Effector CD8-positive, alpha-beta T cell (primary cell): ENCODE data around the gene DYNC1H1.

Experiments
- DNase-seq: peaks from one replicate; lab custom pipeline; 2025; lab: John Stamatoyannopoulos, UW

Gene DYNC1H1

GRCh38 chr14:102037686-102038085 is 73.3 kb downstream of the DYNC1H1 start:
- DNase-seq: no peak

- DNase-seq: no peak
Observed at GRCh38 chr14:102039157-102039556, 74.8 kb downstream of the DYNC1H1 start.

GRCh38 chr14:102040153-102040552 is 75.8 kb downstream of the DYNC1H1 start:
- no peak for DNase-seq

GRCh38 chr14:102042699-102043098 is 78.3 kb downstream of the DYNC1H1 start:
- no peak for DNase-seq

GRCh38 chr14:102043251-102044025 is 79.1 kb downstream of the DYNC1H1 start:
- DNase-seq: no peak

GRCh38 chr14:102044566-102044965 is 80.2 kb downstream of the DYNC1H1 start:
- no peak for DNase-seq

- DNase-seq: no peak
Observed at GRCh38 chr14:102046337-102047278, 82.2 kb downstream of the DYNC1H1 start.

- no peak for DNase-seq
Observed at GRCh38 chr14:102047808-102048540, 83.6 kb downstream of the DYNC1H1 start.

GRCh38 chr14:102049258-102050025 is 85.1 kb downstream of the DYNC1H1 start:
- DNase-seq: no peak

GRCh38 chr14:102050026-102050405 is 85.6 kb downstream of the DYNC1H1 start:
- DNase-seq: no peak

- DNase-seq: no peak
Observed at GRCh38 chr14:102050625-102051024, 86.3 kb downstream of the DYNC1H1 start.

- no peak for DNase-seq
Observed at GRCh38 chr14:102052522-102052921, 88.1 kb downstream of the DYNC1H1 start.

GRCh38 chr14:102055181-102055901 is 91.0 kb downstream of the DYNC1H1 start:
- no peak for DNase-seq

GRCh38 chr14:102056694-102057442 is 92.5 kb downstream of the DYNC1H1 start:
- DNase-seq: no peak

GRCh38 chr14:102057480-102058114 is 93.2 kb downstream of the DYNC1H1 start:
- no peak for DNase-seq

- DNase-seq: no peak
Observed at GRCh38 chr14:102058146-102058545, 93.8 kb downstream of the DYNC1H1 start.

GRCh38 chr14:102058961-102059360 is 94.6 kb downstream of the DYNC1H1 start:
- DNase-seq: no peak

GRCh38 chr14:102063109-102063807 is 98.9 kb downstream of the DYNC1H1 start:
- DNase-seq: peak; percentile 59
